ENCODE results near the gene GUCY1A2. TPM values are rescaled to one million over a fixed set of nuclear protein-coding genes. Genes with fewer than 3 reads are reported as not detected.

Gene GUCY1A2
- total RNA-seq, 4 donors from 2014 or later: 0.49 to 2.4 (median 1.3) TPM

- TF ChIP-seq POLR2A (IDR thresholded peaks at IDR 0.05) (no peak), CTCF (IDR thresholded peaks at IDR 0.05) (no peak)
- WGBS, 2 donors: 64 to 71% methylated on average over 2 of the region's 2 CpGs
- H3K4me3 ChIP-seq (ENCODE audit: low read depth, poor library complexity, severe bottlenecking): no peak overlapping the region
- no peak for DNase-seq (ENCODE audit: low spot score in 2 of 2)
- intact Hi-C loops (cut with DNase I; ENCODE audit: low total_unique reads): no loop called here
Observed at GRCh38 chr11:106668147-106668546, 350.1 kb downstream of the GUCY1A2 start.

GRCh38 chr11:106656646-106657045 lies 361.6 kb downstream of the GUCY1A2 start:
- TF ChIP-seq POLR2A (IDR thresholded peaks at IDR 0.05) (no peak), CTCF (IDR thresholded peaks at IDR 0.05) (no peak)
- intact Hi-C loops (cut with DNase I; ENCODE audit: low total_unique reads): no loop called here
- WGBS, 2 donors: 76 to 81% methylated on average over 1 of the region's 1 CpG
- H3K4me3 ChIP-seq (ENCODE audit: low read depth, poor library complexity, severe bottlenecking): no peak overlapping the region
- no peak for DNase-seq (ENCODE audit: low spot score in 2 of 2)

GRCh38 chr11:106644824-106645223 lies 373.5 kb downstream of the GUCY1A2 start:
- TF ChIP-seq POLR2A (IDR thresholded peaks at IDR 0.05): no peak
- TF ChIP-seq CTCF (IDR thresholded peaks at IDR 0.05): no peak
- 68 to 72% methylated on average over 1 of the region's 1 CpG for WGBS, 2 donors

GRCh38 chr11:106642331-106642730 lies 375.9 kb downstream of the GUCY1A2 start:
- intact Hi-C loops (cut with DNase I; ENCODE audit: low total_unique reads): no loop called here
- no peak for DNase-seq (ENCODE audit: low spot score in 2 of 2)
- WGBS, 2 donors: 70 to 84% methylated on average over 1 of the region's 1 CpG

More at GRCh38 chr11:106644824-106645223, 373.5 kb downstream of the GUCY1A2 start:
- H3K4me3 ChIP-seq (ENCODE audit: low read depth, poor library complexity, severe bottlenecking): no peak overlapping the region
- no peak for DNase-seq (ENCODE audit: low spot score in 2 of 2)
- intact Hi-C loops (cut with DNase I; ENCODE audit: low total_unique reads): no loop called here

GRCh38 chr11:106632283-106632682 lies 386.0 kb downstream of the GUCY1A2 start:
- DNase-seq (ENCODE audit: low spot score in 2 of 2): no peak
- WGBS, 2 donors: 96 to 97% methylated on average over 3 of the region's 3 CpGs
- intact Hi-C loops (cut with DNase I; ENCODE audit: low total_unique reads): no loop called here

More at GRCh38 chr11:106642331-106642730, 375.9 kb downstream of the GUCY1A2 start:
- H3K4me3 ChIP-seq (ENCODE audit: low read depth, poor library complexity, severe bottlenecking): no peak overlapping the region
- no peak for TF ChIP-seq CTCF (IDR thresholded peaks at IDR 0.05)
- TF ChIP-seq POLR2A (IDR thresholded peaks at IDR 0.05): no peak

More at GRCh38 chr11:106632283-106632682, 386.0 kb downstream of the GUCY1A2 start:
- H3K4me3 ChIP-seq (ENCODE audit: low read depth, poor library complexity, severe bottlenecking): no peak overlapping the region
- TF ChIP-seq POLR2A (IDR thresholded peaks at IDR 0.05) (no peak), CTCF (IDR thresholded peaks at IDR 0.05) (no peak)
